Right renal pelvis (tissue), 4 donors: ENCODE data around the gene ANKRD6. TPM values are rescaled to one million over a fixed set of nuclear protein-coding genes. Genes with fewer than 3 reads are reported as not detected.
"Not testable (repeated sequence)": the region's sequence is repeated elsewhere in the genome, so short reads cannot be mapped to it uniquely, and the experiment has no call there.

Source experiments
- DNase-seq, 4 donors: peaks; one replicate each; pipeline ENCODE4 v3.0.0-alpha.2; 2013; ENCODE audit warnings: low read depth in 4 of 4, low spot score in 3 of 4, missing footprints in 1 of 4
- polyA plus RNA-seq, 4 donors: library from polyadenylated mRNA; unstranded; fragments of 120-200 nt; gene quantifications; one replicate each; pipeline ENCODE4 v1.2.1, GENCODE V29; 2013; ENCODE audit not compliant: insufficient read length in 4 of 4

Gene ANKRD6
- polyA plus RNA-seq, 4 donors, result 20.0 to 27.6 (median 24.1) TPM

DNA sequence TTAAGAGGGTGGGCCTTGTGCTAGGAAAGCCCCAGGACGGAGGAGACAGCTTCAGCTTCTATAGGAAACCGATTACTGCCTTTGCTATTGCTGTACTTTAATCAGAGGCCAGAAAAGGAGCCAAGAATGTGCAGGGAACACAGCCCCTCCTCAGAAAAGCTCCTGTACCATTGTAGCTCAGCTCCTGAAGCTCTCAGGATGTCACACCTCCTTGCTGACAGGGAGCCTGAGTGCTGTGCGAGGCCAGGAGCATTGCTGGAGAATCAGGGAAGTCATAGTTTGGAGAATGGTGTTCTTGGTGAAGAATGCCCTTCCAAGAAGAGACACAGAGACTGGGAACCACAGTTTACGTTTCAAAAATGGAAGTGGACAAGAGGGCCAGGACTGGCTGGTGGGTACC lies 158.8 kb downstream of the ANKRD6 start:
- no peak for DNase-seq

DNA sequence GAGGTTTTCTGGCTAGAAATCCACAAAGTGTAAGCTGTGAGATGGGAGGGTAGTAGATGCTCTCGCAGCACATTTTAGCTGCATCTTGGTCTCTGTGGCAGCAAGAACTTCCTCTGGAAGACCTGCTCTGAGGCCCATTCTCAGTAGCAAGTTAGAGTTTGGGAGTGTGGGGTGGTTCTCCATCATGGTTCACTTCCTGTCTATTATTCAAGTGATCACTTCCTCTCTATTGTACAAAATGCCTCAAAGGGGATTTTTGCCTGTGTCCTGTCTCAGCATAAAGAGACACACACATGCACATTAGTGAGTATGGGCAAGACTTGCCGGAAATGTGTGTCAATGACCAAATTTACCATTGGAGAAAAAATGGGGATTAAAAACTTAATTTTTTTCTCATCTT lies 163.1 kb downstream of the ANKRD6 start:
- DNase-seq, result no peak

DNA sequence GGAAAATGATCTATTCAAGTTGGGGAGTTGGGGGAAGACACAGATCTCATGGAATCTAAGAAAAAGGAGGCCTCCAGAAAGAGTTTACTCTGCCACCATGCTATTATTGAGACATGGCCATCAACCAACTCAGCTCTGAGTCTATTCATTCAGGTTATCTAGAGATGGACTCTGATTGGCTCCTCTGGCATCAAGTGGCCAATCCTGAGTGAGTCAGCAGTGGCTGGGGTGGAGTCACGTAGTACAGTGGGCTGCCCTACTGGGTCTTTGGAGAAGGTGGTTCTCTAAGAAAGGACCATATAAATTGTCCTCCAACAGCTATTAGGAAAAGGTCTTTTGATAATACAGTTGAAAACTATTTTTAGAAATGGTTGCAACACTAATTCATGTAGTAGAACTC lies 163.5 kb downstream of the ANKRD6 start:
- DNase-seq, result no peak

DNA sequence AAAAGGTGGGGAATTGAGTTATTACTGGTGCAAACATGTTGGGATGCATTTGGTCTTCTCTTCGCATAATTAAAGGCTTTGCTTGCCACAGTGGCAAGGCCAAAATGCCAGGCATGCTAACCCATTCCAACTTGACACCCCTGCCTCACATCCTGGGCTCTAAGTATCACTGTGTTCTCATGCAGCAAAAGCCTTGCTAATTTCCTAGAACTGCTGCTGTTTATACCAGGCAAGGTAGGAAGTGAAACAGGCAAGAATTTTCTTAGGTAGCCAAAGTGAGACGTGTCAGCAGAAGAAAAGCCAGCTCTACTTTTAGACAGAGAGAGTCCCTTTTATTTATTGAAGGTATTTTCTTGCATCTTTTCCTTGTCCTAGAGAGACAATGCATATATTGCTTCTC lies 164.4 kb downstream of the ANKRD6 start:
- DNase-seq, result no peak

DNA sequence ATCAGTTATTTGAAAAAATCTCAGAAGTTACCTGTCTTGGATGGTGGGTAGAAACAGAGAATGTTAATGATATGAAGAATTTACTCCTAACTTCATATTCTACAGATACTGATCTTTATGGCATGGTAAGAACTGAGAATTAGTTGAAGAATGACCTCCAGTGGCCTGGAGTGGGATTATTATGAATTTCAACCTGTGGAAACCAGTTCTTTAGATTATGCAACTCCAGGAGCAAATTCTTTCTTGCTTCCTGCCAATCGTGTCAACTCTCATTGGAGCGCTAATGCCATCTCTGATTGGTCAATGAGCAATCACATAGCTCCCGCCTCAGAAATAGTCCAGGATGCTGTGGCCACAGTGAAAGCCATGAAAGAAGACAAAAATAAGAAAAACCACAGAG lies 165.0 kb downstream of the ANKRD6 start:
- no peak for DNase-seq

DNA sequence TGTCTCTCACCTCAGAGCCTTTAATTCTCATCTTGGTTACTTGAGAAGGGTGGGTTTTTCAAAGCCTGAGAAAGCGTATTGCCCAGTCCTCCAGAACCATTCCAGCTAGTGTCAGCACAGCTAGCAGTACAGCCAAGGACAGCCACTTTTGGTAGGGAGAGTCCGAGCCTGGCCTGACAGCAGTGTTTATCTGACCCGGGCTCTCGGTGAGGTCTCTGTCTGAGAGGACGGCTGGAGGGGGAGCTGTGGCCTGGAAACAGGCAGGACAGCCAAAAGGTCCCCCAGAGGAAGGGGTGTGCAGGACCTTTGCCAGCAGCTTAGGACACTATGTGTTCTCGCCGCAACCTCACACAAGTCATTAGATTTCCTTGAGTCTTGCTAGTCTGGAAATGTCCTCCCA lies 166.8 kb downstream of the ANKRD6 start:
- DNase-seq, result no peak

DNA sequence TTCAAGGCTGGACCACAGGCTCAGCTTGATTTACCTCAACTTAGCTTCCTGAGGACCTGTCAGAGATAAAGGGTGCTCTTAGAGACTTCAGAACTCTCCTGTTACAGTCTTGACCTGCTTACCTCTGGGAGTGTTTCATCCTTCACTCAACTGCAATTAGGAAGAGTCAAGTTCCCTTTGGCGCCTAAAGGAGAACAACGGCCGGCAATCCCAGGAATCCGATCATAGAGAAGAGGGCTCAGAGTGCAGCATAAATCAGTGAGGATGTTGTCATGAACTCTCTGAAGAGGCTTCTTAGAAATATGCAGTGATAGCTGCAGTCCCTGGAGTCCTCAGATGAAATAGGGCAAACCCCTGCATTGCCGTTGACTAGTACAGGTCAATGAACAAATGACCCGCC lies 169.2 kb downstream of the ANKRD6 start:
- DNase-seq, result peak in 2 of 4 donors; percentile 37 to 39

DNA sequence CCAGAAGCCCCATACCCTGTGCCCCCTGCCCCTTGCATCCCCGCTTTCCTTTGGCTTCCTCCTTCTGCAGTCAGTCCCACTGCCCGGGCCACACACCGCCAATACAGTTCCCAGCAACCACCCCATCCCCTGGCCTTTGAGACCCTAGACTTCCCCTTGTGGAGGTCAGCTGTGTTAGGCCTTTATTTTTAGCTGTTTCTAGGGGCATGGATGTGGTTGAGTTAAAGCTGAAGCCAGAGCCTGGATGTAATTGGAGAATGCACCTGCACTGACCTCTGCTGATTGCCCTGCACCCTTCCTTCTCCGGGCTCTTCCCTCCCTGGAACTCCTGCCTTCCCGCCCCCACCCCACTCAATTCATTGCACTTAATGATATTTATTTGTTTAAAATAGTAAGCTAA lies 171.7 kb downstream of the ANKRD6 start:
- DNase-seq, result no peak

DNA sequence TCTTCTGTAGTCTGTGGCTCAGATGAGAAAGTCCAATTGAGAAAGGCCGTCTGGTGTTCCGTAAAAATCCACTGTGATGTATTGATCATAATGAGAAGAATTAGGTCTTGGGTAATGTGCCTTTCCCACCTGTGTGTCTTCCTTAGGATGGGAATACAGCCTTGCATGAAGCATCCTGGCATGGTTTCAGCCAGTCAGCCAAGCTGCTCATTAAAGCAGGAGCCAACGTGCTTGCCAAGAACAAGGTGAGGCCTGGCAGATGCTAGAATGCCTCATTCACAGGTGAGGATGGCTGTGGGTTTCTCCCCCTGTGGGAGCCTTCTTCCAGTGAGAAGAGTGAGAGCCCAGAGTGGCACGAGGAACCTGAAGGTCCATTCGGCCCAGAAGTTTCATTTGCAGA lies 172.9 kb downstream of the ANKRD6 start:
- no peak for DNase-seq

DNA sequence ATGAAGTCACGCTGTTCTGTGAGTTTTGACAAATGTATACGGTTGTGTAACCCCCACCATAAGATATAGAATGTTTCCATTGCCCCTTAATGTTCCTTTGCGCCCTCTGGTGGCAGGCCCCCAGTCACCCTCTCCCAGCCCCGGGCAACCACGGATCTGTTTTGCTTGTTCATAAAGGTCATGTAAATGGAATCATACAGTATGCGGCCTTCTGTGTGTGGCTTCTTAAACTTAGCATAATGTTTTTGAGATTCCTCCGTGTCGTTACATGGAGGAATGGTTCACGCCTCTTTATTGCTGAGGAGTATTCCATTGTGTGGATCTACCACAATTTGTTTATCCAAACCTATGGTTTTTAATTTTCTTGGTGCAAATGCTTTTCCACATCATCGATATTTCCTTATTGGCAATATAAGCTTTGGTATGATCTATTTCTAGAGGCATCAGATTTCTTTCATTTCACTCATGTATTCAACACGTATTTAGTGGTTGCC lies 177.2 kb downstream of the ANKRD6 start:
- no peak for DNase-seq

DNA sequence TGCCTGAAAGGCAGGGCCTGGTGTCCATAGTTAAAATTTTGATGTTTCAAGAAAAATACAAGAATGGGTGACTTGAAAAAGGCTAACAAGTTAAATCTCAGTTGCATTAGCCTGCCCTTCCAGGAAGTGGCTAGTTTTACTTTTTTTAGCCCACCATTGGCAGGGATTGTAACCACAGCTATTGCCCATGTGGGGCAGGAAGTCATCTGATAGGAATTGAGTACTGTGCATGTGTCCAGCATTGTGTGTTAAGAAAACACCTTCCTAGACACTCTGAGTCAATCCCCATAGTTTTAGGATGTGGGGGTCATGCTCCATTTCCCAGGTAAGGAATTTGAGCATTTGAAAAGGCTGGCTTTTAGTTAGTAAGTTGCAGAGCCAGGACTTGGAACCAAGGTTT lies 178.7 kb downstream of the ANKRD6 start:
- no peak for DNase-seq

DNA sequence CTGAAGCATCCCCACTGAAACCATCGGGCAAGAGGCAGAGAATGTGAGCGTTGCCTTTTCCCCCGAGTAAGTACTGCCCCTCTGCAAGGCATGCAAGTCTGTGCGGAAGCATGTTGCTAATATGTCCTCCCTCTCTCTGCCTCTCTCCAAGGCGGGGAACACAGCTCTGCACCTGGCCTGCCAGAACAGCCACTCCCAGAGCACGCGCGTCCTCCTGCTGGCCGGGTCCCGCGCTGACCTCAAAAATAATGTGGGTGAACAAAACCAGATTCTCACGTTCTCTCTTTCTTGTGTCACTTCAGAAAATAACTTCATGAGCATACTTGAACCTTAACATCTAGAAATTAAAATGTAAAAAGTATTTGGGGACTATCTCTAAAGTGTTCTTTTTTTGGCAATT lies 179.2 kb downstream of the ANKRD6 start:
- DNase-seq, result no peak

DNA sequence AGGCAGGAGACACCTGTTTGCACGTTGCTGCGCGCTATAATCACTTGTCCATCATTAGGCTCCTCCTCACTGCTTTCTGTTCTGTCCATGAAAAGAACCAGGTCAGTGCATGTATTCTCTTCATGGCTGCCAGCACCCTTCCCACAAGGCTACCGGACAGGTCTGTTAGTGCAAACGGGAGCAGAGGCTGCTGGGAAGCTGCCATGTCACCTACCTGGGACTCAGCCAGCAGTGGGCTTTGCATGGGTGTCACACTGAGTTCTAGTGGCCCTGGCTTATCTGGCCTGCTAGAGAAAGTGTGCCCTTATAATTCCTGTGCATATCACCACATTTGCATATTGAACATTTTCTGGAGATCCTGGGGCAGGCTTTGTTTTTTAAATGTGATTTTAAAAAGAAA lies 180.8 kb downstream of the ANKRD6 start:
- DNase-seq, result no peak

DNA sequence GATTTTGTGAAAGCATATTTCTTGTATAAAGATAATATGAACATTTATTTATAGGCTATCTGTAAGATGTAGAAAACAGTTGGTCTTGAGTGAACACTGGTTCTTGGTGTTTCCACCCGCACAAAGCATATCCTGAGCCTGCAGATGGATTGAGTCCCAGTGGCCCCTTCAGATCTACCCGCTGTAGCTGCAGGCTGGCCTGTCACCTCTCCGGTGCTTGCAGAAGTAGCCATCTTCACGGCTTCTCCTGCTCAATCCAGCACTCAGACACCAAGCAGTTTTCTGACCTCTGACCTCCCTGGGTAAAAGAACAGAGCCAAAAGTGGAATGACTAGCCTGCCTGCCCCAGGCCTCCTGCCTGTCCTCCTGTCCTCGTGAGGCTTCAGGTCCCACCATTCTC lies 182.9 kb downstream of the ANKRD6 start:
- DNase-seq, result no peak

DNA sequence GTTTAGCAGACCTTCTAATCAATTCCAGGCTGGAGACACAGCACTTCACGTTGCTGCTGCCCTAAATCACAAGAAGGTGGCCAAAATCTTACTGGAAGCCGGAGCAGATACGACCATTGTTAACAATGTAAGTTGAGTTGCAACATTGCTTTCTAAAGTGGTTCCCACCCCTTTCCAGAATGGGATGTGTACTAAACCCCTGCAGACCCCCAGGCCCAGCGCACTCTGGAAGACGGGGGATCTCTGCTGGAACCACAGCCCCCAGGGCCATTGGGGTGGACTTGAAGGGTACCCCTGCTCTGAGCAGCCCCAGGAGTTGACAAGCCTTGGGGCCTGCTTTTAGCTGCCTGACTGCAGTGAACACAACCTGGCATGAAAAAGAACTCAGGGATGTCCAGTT lies 183.6 kb downstream of the ANKRD6 start:
- no peak for DNase-seq

DNA sequence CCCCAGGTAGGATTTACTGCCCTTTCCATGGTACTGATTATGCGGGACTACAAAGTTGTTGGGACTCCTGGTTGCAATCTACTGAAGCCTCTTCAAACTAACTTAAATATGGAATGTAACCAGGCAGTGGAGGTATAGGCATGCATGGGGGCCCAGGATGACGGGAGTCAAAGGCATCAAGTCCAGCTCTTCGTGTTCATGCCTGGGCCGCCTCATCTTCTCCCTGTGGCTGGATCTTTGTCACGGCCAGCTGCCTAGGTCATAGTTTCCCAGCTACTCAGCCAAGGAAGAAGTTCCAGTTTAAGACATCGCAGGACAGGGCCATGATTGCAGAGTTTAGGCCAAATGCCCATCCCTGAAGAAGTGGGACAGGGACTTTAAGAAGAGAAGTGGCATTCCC lies 185.1 kb downstream of the ANKRD6 start:
- DNase-seq, result no peak

DNA sequence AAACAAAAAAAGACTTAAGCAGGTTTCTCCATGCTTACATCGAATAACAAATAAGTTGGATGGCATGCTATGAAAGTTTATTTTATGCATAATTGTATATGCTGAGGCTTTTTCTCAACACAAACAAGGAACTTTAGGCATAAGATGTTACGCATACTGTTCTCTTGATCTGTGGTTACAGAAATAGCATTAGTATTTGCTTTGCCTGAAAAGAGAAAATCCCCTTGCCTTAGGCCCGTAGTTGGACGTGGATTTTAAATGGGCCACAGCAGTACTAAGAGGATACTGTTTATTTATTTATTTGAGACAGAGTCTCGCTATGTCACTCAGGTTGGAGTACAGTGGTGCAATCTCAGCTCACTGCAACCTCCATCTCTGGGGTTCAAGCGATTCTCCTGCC lies 186.6 kb downstream of the ANKRD6 start:
- no peak for DNase-seq

DNA sequence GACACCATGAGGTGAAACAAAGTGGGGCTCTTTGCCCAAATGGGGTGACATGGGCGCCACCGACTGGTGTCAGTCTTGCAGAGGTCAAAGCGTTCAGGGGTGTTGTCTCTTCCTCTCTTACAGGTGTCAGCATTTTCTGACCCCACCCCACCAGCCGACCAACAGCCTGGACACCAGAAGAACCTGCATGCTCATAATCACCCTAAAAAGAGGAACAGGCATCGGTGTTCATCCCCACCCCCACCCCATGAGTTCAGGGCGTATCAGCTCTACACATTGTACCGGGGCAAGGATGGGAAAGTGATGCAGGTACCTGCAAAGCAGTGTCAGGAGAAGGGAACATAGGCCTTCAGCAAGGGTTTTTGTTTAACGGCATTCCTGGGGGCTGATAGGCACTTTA lies 190.8 kb downstream of the ANKRD6 start:
- DNase-seq, result no peak

DNA sequence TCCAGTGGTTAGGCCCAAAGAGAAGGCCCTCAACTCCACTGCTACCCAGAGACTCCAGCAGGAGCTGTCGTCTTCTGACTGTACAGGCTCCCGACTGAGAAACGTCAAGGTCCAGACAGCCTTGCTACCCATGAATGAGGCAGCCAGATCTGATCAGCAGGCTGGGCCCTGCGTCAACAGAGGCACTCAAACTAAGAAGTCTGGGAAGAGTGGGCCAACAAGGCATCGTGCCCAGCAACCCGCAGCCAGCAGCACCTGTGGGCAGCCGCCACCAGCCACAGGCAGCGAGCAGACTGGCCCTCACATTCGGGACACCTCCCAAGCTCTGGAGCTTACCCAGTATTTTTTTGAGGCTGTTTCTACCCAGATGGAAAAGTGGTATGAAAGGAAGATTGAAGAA lies 197.5 kb downstream of the ANKRD6 start:
- DNase-seq, result no peak

DNA sequence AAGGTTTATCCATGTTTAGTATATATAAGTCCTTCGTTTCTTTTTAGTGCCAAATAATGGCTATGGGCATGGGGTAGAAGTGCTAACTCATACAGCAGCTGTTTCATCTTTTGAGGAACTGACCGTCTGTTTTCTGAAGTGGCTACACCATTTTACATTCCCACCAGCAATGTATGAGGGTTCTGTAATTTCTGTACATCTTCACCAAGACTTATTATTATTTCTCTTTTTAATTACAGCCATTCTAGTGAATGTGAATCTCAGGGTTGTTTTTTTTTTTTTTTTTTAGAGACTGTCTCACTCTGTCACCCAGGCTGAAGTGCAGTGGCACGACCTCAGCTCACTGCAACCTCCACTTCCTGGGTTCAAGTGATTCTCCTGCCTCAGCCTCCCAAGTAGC lies 203.5 kb downstream of the ANKRD6 start:
- DNase-seq, result not testable (repeated sequence)

DNA sequence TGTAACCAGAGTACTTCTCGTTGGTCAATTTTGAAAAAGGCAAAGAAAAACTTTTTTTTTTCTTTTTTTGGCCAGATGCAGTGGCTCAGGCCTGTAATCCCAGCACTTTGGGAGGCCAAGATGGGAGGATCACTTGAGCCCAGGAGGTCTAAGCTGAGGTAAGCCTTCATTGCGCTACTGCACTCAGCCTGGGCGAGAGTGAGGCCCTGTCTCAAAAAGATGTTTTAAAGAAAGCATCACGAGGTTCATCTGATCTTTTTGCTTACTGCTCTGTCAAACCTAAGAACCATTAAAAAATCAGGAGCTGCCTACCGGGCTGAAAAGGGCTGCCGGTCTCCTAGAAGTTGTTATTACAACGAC lies 205.0 kb downstream of the ANKRD6 start:
- peak in 1 of 4 donors; percentile 4 for DNase-seq

DNA sequence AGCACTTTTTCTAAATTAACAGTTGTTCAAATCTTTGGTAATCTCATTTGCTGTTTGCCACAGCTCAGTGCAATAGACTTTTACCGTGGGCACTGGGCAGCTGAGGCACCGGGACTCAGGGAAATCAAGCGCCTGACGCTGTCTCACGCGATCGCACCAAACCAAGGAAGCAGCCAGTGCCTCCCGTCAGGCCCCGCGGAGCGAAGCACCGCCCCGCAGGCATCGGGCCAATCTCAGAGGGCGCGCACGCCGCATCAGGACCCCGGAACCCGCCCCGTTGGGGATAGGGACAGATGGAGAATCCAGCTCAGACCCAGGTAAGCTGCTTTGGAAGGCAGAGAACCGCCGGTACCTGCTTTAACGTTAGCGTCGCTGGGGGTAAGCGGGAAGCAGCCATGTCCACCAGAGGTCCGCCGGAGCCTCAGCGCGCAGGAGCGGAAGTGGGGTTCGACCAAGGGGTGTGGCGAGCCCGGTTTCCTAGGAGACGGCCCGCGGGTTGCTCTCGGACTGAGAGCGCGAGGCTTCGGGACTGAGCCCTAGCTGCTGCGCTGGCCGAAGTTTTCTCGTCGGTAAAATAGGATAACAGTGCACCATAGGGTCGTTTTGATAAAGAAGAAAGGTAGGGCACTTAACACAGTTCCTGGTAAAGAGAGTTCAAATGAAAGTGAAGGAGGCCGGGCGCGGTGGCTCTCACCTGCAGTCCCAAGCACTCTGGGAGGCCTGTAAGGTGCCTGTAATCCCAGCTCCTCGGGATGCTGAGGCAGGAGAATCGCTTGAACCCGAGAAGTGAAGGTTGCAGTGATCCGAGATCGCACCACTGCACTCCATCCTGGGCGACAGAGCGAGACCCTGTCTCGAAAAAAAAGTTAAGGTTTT lies 205.6 kb downstream of the ANKRD6 start, which contains the start of gene LYRM2:
Gene LYRM2, minus strand, starts transcription at position 428 of the 876 bp plus-strand sequence. Its CDS starts 31 bp downstream, at position 397.
- DNase-seq, result peak; percentile 82 to 94 (median 87)
